ENCODE results near the gene TBX20.
"Not testable (repeated sequence)": the region's sequence is repeated elsewhere in the genome, so short reads cannot be mapped to it uniquely, and the experiment has no call there.

The TBX20 gene

GRCh38 chr7:35241436-35241835 lies 12.5 kb downstream of the TBX20 start:
- no peak for DNase-seq (ENCODE audit: low read depth)
- Histone ChIP-seq H3K4me3 (ENCODE audit: low read length) (no peak overlapping the region), H3K27me3 (replicated peaks; ENCODE audit: control insufficient read depth, insufficient read depth, low read length) (peaks cover 34% of the 10 kb centered on the region), H3K36me3 (ENCODE audit: control insufficient read depth, insufficient read depth, low read length, severe bottlenecking) (no peaks in the 10 kb centered on the region), H3K9me3 (ENCODE audit: control insufficient read depth, low read length) (no peaks in the 10 kb centered on the region), H3K4me1 (ENCODE audit: control insufficient read depth, insufficient read depth, low read length) (no peaks in the 10 kb centered on the region), H3K9ac (ENCODE audit: low read length) (no peak overlapping the region)

GRCh38 chr7:35241008-35241407 lies 12.9 kb downstream of the TBX20 start:
- H3K9ac ChIP-seq (ENCODE audit: low read length); DNase-seq (ENCODE audit: low read depth); H3K36me3 ChIP-seq (ENCODE audit: control insufficient read depth, insufficient read depth, low read length, severe bottlenecking); H3K4me1 ChIP-seq (ENCODE audit: control insufficient read depth, insufficient read depth, low read length); H3K9me3 ChIP-seq (ENCODE audit: control insufficient read depth, low read length); H3K4me3 ChIP-seq (ENCODE audit: low read length): not testable (repeated sequence)
- peaks cover 29% of the 10 kb centered on the region for H3K27me3 ChIP-seq (replicated peaks; ENCODE audit: control insufficient read depth, insufficient read depth, low read length)

- H3K9me3 ChIP-seq (ENCODE audit: control insufficient read depth, low read length); H3K4me1 ChIP-seq (ENCODE audit: control insufficient read depth, insufficient read depth, low read length); H3K9ac ChIP-seq (ENCODE audit: low read length); DNase-seq (ENCODE audit: low read depth); H3K36me3 ChIP-seq (ENCODE audit: control insufficient read depth, insufficient read depth, low read length, severe bottlenecking); H3K4me3 ChIP-seq (ENCODE audit: low read length); H3K27me3 ChIP-seq (replicated peaks; ENCODE audit: control insufficient read depth, insufficient read depth, low read length): not testable (repeated sequence)
Observed at GRCh38 chr7:35238456-35238855, 15.4 kb downstream of the TBX20 start.

- H3K9ac ChIP-seq (ENCODE audit: low read length), result no peak overlapping the region
- no peaks in the 10 kb centered on the region for H3K27me3 ChIP-seq (replicated peaks; ENCODE audit: control insufficient read depth, insufficient read depth, low read length)
Observed at GRCh38 chr7:35232994-35233393, 20.9 kb downstream of the TBX20 start.

GRCh38 chr7:35231221-35231620 lies 22.7 kb downstream of the TBX20 start:
- H3K9ac ChIP-seq (ENCODE audit: low read length); H3K36me3 ChIP-seq (ENCODE audit: control insufficient read depth, insufficient read depth, low read length, severe bottlenecking); DNase-seq (ENCODE audit: low read depth); H3K9me3 ChIP-seq (ENCODE audit: control insufficient read depth, low read length); H3K4me3 ChIP-seq (ENCODE audit: low read length); H3K4me1 ChIP-seq (ENCODE audit: control insufficient read depth, insufficient read depth, low read length); H3K27me3 ChIP-seq (replicated peaks; ENCODE audit: control insufficient read depth, insufficient read depth, low read length): not testable (repeated sequence)

More at GRCh38 chr7:35232994-35233393, 20.9 kb downstream of the TBX20 start:
- H3K36me3 ChIP-seq (ENCODE audit: control insufficient read depth, insufficient read depth, low read length, severe bottlenecking), result no peaks in the 10 kb centered on the region
- H3K4me3 ChIP-seq (ENCODE audit: low read length), result no peak overlapping the region
- no peaks in the 10 kb centered on the region for H3K4me1 ChIP-seq (ENCODE audit: control insufficient read depth, insufficient read depth, low read length)
- no peak for DNase-seq (ENCODE audit: low read depth)
- H3K9me3 ChIP-seq (ENCODE audit: control insufficient read depth, low read length), result no peaks in the 10 kb centered on the region

- not testable (repeated sequence) for H3K4me1 ChIP-seq (ENCODE audit: control insufficient read depth, insufficient read depth, low read length); H3K9ac ChIP-seq (ENCODE audit: low read length); H3K36me3 ChIP-seq (ENCODE audit: control insufficient read depth, insufficient read depth, low read length, severe bottlenecking); DNase-seq (ENCODE audit: low read depth); H3K9me3 ChIP-seq (ENCODE audit: control insufficient read depth, low read length); H3K4me3 ChIP-seq (ENCODE audit: low read length); H3K27me3 ChIP-seq (replicated peaks; ENCODE audit: control insufficient read depth, insufficient read depth, low read length)
Observed at GRCh38 chr7:35229116-35229780, 24.7 kb downstream of the TBX20 start.

- not testable (repeated sequence) for H3K27me3 ChIP-seq (replicated peaks; ENCODE audit: control insufficient read depth, insufficient read depth, low read length); H3K4me3 ChIP-seq (ENCODE audit: low read length); H3K9me3 ChIP-seq (ENCODE audit: control insufficient read depth, low read length); H3K4me1 ChIP-seq (ENCODE audit: control insufficient read depth, insufficient read depth, low read length); DNase-seq (ENCODE audit: low read depth); H3K9ac ChIP-seq (ENCODE audit: low read length); H3K36me3 ChIP-seq (ENCODE audit: control insufficient read depth, insufficient read depth, low read length, severe bottlenecking)
Observed at GRCh38 chr7:35228496-35229051, 25.3 kb downstream of the TBX20 start.

GRCh38 chr7:35227438-35227837 lies 26.5 kb downstream of the TBX20 start:
- H3K27me3 ChIP-seq (replicated peaks; ENCODE audit: control insufficient read depth, insufficient read depth, low read length); H3K9me3 ChIP-seq (ENCODE audit: control insufficient read depth, low read length); H3K4me1 ChIP-seq (ENCODE audit: control insufficient read depth, insufficient read depth, low read length); H3K36me3 ChIP-seq (ENCODE audit: control insufficient read depth, insufficient read depth, low read length, severe bottlenecking); H3K9ac ChIP-seq (ENCODE audit: low read length); H3K4me3 ChIP-seq (ENCODE audit: low read length); DNase-seq (ENCODE audit: low read depth): not testable (repeated sequence)

GRCh38 chr7:35222445-35222844 lies 31.5 kb downstream of the TBX20 start:
- H3K36me3 ChIP-seq (ENCODE audit: control insufficient read depth, insufficient read depth, low read length, severe bottlenecking); DNase-seq (ENCODE audit: low read depth); H3K9ac ChIP-seq (ENCODE audit: low read length); H3K4me1 ChIP-seq (ENCODE audit: control insufficient read depth, insufficient read depth, low read length); H3K4me3 ChIP-seq (ENCODE audit: low read length); H3K27me3 ChIP-seq (replicated peaks; ENCODE audit: control insufficient read depth, insufficient read depth, low read length); H3K9me3 ChIP-seq (ENCODE audit: control insufficient read depth, low read length): not testable (repeated sequence)

GRCh38 chr7:35220176-35220575 lies 33.7 kb downstream of the TBX20 start:
- not testable (repeated sequence) for DNase-seq (ENCODE audit: low read depth); H3K4me1 ChIP-seq (ENCODE audit: control insufficient read depth, insufficient read depth, low read length); H3K9me3 ChIP-seq (ENCODE audit: control insufficient read depth, low read length); H3K9ac ChIP-seq (ENCODE audit: low read length); H3K4me3 ChIP-seq (ENCODE audit: low read length); H3K36me3 ChIP-seq (ENCODE audit: control insufficient read depth, insufficient read depth, low read length, severe bottlenecking); H3K27me3 ChIP-seq (replicated peaks; ENCODE audit: control insufficient read depth, insufficient read depth, low read length)

- not testable (repeated sequence) for H3K4me1 ChIP-seq (ENCODE audit: control insufficient read depth, insufficient read depth, low read length); H3K4me3 ChIP-seq (ENCODE audit: low read length); H3K9me3 ChIP-seq (ENCODE audit: control insufficient read depth, low read length); DNase-seq (ENCODE audit: low read depth); H3K9ac ChIP-seq (ENCODE audit: low read length); H3K27me3 ChIP-seq (replicated peaks; ENCODE audit: control insufficient read depth, insufficient read depth, low read length); H3K36me3 ChIP-seq (ENCODE audit: control insufficient read depth, insufficient read depth, low read length, severe bottlenecking)
Observed at GRCh38 chr7:35216033-35216432, 37.9 kb downstream of the TBX20 start.

GRCh38 chr7:35215063-35215462 lies 38.8 kb downstream of the TBX20 start:
- not testable (repeated sequence) for H3K9me3 ChIP-seq (ENCODE audit: control insufficient read depth, low read length); H3K4me1 ChIP-seq (ENCODE audit: control insufficient read depth, insufficient read depth, low read length); H3K27me3 ChIP-seq (replicated peaks; ENCODE audit: control insufficient read depth, insufficient read depth, low read length); H3K9ac ChIP-seq (ENCODE audit: low read length); H3K36me3 ChIP-seq (ENCODE audit: control insufficient read depth, insufficient read depth, low read length, severe bottlenecking); H3K4me3 ChIP-seq (ENCODE audit: low read length); DNase-seq (ENCODE audit: low read depth)
